Prostate gland (tissue), 2 donors: ENCODE measurements around the gene RAD51B.

Source experiments
- CTCF ChIP-seq, 4 experiments: fragments of 200-600 bp in 2 of 4; fragments of 450-650 bp in 2 of 4; sonication (generic) in 2 of 4; IDR thresholded peaks; 1 replicate in 3 of 4; 2 replicates in 1 of 4; pipeline ENCODE4 v1.5.1; 2016 to 2019; ENCODE audit warnings: antibody characterized with exemption in 4 of 4, mild to moderate bottlenecking in 2 of 4, moderate library complexity in 2 of 4
- POLR2A ChIP-seq: fragments of 450-650 bp; IDR thresholded peaks from one replicate; pipeline ENCODE4 v1.6.1; 2016; ENCODE audit warnings: antibody characterized with exemption, mild to moderate bottlenecking
- POLR2AphosphoS5 ChIP-seq: sonication (generic); formaldehyde crosslinking; IDR thresholded peaks from one replicate; pipeline ENCODE4 v1.6.1; 2017; ENCODE audit warnings: antibody characterized with exemption

GRCh38 chr14:68685419-68686204 lies 866.0 kb downstream of the RAD51B start:
- TF ChIP-seq CTCF (IDR thresholded peaks at IDR 0.05): no peak
- TF ChIP-seq POLR2AphosphoS5: no peak
- TF ChIP-seq POLR2A: no peak
